AG04449 (cell line): Measurements from ENCODE around the gene HIVEP3.

Experiments used
- CTCF ChIA-PET: fragments of 350-600 bp; formaldehyde crosslinking; extraction: SDS; loops from one replicate; lab custom pipeline; 2021; ENCODE audit warnings: antibody characterized with exemption; lab: Yijun Ruan, JAX
- POLR2A ChIA-PET: fragments of 400-600, 350-600 bp; formaldehyde crosslinking; extraction: SDS; loops from one replicate; lab custom pipeline; 2020; ENCODE audit warnings: antibody characterized with exemption, inconsistent platforms; lab: Yijun Ruan, JAX
- DNase-seq: peaks from one replicate; pipeline ENCODE4 v3.0.0-alpha.2; 2010; ENCODE audit warnings: low read depth, low spot score
- H3K4me3 ChIP-seq: 2 replicates; pipeline ENCODE4 v1.5.1; 2011; ENCODE audit warnings: low read depth, mild to moderate bottlenecking, control low read depth, low read length
- CTCF ChIP-seq: IDR thresholded peaks from one replicate; pipeline ENCODE4 v1.5.1; 2011; ENCODE audit warnings: mild to moderate bottlenecking, moderate library complexity, low read length, control low read depth, inconsistent platforms; ENCODE audit not compliant: insufficient read depth; ENCODE audit errors: missing control alignments

Gene HIVEP3

GRCh38 chr1:41943717-41944116 lies 25.0 kb upstream of the HIVEP3 start:
- DNase-seq = no peak
- no peak overlapping the region for H3K4me3 ChIP-seq
- ChIA-PET POLR2A (no interaction called here), CTCF (no interaction called here)
- TF ChIP-seq CTCF = no peak

- no peak for TF ChIP-seq CTCF
- DNase-seq = no peak
- CTCF ChIA-PET = no interaction called here
- POLR2A ChIA-PET = no interaction called here
- no peak overlapping the region for H3K4me3 ChIP-seq
Measured at GRCh38 chr1:41942278-41942677, 23.6 kb upstream of the HIVEP3 start.

- POLR2A ChIA-PET = no interaction called here
Measured at GRCh38 chr1:41941381-41941780, 22.7 kb upstream of the HIVEP3 start.

GRCh38 chr1:41939194-41939593 lies 20.5 kb upstream of the HIVEP3 start:
- ChIA-PET CTCF (no interaction called here), POLR2A (no interaction called here)
- DNase-seq = no peak
- no peak overlapping the region for H3K4me3 ChIP-seq
- no peak for TF ChIP-seq CTCF

More at GRCh38 chr1:41941381-41941780, 22.7 kb upstream of the HIVEP3 start:
- DNase-seq = no peak
- TF ChIP-seq CTCF = no peak
- CTCF ChIA-PET = no interaction called here
- H3K4me3 ChIP-seq = no peak overlapping the region

GRCh38 chr1:41936107-41936506 lies 17.4 kb upstream of the HIVEP3 start:
- POLR2A ChIA-PET = no interaction called here
- no peak overlapping the region for H3K4me3 ChIP-seq
- TF ChIP-seq CTCF = no peak
- CTCF ChIA-PET = no interaction called here
- no peak for DNase-seq

- no peak for TF ChIP-seq CTCF
- ChIA-PET POLR2A (no interaction called here), CTCF (interaction anchor here (1.1 kb wide), 1 partner anchor 42 kb away, joined by 3 read pairs; no protein-coding TSS in a partner anchor)
- DNase-seq = no peak
- no peak overlapping the region for H3K4me3 ChIP-seq
Measured at GRCh38 chr1:41935226-41935625, 16.5 kb upstream of the HIVEP3 start.
